OCI-LY3 (cell line): ENCODE results near the gene HCRTR1.

Experiments
- CTCF ChIP-seq: fragments of 200-600, 300-600 bp; sonication (generic); IDR thresholded peaks from 2 replicates; pipeline ENCODE4 v1.5.1; 2014; ENCODE audit warnings: antibody characterized with exemption, low read length, low read depth
- EZH2phosphoT487 ChIP-seq: fragments of 200-600 bp; shearing (Covaris generic); IDR thresholded peaks from 2 replicates; pipeline ENCODE4 v1.6.1; 2018; ENCODE audit warnings: antibody characterized with exemption, mixed run types, low read depth

GRCh38 chr1:31569596-31570173 lies 47.8 kb upstream of the HCRTR1 start:
- no peak for TF ChIP-seq CTCF
- no peak for TF ChIP-seq EZH2phosphoT487
